ENCODE results near the gene UBE2L5. TPM values are rescaled to one million over a fixed set of nuclear protein-coding genes. Genes with fewer than 3 reads are reported as not detected.
A peak's percentile ranks its signal among the peaks of the same experiment; 100 is the strongest.

UBE2L5 gene
- total RNA-seq, 2 donors from 2014 or later: 1.1 TPM; not detected in 1

- H3K27ac ChIP-seq: peak overlapping the region; percentile 72 to 80
Observed at GRCh38 chr13:30431269-30431940, 9.1 kb downstream of the UBE2L5 start.

DNA sequence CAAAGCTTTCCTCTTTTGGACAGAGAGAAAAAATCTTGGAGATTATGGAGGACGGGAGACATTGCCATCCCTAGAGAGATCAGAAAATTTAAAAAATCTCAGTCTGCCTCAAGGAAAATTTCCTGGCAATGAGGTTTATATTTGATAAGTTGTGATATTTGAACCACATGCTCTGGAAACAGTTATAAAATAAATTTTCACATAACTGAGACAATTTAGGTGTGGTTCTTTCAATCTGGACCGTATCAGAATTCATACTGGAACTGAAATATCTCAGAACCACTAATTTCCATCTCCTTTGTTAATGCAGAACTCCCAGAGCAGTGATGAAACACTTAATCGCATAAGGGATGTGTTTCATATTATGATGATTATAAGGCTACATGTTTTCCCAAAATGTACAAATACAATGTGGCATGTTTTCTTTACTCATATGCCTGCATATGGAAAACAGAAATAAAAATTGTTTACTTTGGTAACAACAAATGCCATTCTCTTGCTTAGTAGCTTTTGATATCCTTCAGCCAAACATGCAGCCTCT is 13.7 kb downstream of the UBE2L5 start:
- no peaks in the 10 kb centered on the region for H3K9me3 ChIP-seq
- no peak overlapping the region for H3K27ac ChIP-seq
- H3K27me3 ChIP-seq (replicated peaks; ENCODE audit: insufficient read depth): no peaks in the 10 kb centered on the region
- no peaks in the 10 kb centered on the region for H3K36me3 ChIP-seq
- DNase-seq (ENCODE audit: low spot score) (no peak), ATAC-seq (ENCODE audit: insufficient number of reproducible peaks, low FRiP score, low read depth) (no peak)
- no peak for TF ChIP-seq CTCF (IDR thresholded peaks at IDR 0.05)
- peaks cover 0 to 9% of the 10 kb centered on the region in 2 donors for H3K4me1 ChIP-seq (ENCODE audit: control insufficient read depth in 1 of 2, low read depth in 2 of 2)
- H3K4me3 ChIP-seq: no peak overlapping the region

More at GRCh38 chr13:30431269-30431940, 9.1 kb downstream of the UBE2L5 start:
- Histone ChIP-seq H3K27me3 (replicated peaks; ENCODE audit: insufficient read depth) (no peaks in the 10 kb centered on the region), H3K9me3 (no peaks in the 10 kb centered on the region), H3K4me1 (ENCODE audit: control insufficient read depth in 1 of 2, low read depth in 2 of 2) (peaks cover 1 to 22% of the 10 kb centered on the region in 2 donors), H3K4me3 (no peak overlapping the region), H3K36me3 (no peaks in the 10 kb centered on the region)
- no peak for DNase-seq (ENCODE audit: low spot score)
- no peak for TF ChIP-seq CTCF (IDR thresholded peaks at IDR 0.05)
- no peak for ATAC-seq (ENCODE audit: insufficient number of reproducible peaks, low FRiP score, low read depth)

DNA sequence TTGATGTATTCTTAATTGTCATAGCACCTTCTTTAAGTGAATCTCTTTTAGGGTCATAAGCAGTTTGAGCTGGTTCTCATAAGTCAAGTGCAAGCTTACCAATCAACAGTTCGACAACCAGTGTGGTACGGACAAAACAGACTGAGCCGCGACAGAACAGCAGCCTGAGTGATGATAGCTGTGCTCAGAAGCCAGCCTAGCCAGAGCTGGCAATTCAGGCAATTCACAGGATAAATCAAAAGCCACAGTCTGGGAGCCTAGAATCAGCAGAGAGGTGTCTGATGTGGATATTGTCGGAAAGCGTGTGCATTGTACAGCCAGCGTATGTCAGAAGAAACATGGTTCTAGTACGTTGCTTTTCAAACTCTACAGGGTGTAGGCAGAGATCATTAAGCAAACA is 14.9 kb downstream of the UBE2L5 start:
- no peak overlapping the region for H3K27ac ChIP-seq
- ATAC-seq (ENCODE audit: insufficient number of reproducible peaks, low FRiP score, low read depth) (no peak), DNase-seq (ENCODE audit: low spot score) (no peak)
- H3K9me3 ChIP-seq: no peaks in the 10 kb centered on the region
- no peaks in the 10 kb centered on the region for H3K4me1 ChIP-seq (ENCODE audit: control insufficient read depth in 1 of 2, low read depth in 2 of 2)
- no peak overlapping the region for H3K4me3 ChIP-seq
- no peaks in the 10 kb centered on the region for H3K27me3 ChIP-seq (replicated peaks; ENCODE audit: insufficient read depth)
- no peaks in the 10 kb centered on the region for H3K36me3 ChIP-seq
- no peak for TF ChIP-seq CTCF (IDR thresholded peaks at IDR 0.05)

GRCh38 chr13:30438286-30438685 is 16.0 kb downstream of the UBE2L5 start:
- DNase-seq (ENCODE audit: low spot score) (no peak), ATAC-seq (ENCODE audit: insufficient number of reproducible peaks, low FRiP score, low read depth) (no peak)
- H3K27me3 ChIP-seq (replicated peaks; ENCODE audit: insufficient read depth): no peaks in the 10 kb centered on the region
- no peak overlapping the region for H3K4me3 ChIP-seq
- no peaks in the 10 kb centered on the region for H3K36me3 ChIP-seq
- H3K4me1 ChIP-seq (ENCODE audit: control insufficient read depth in 1 of 2, low read depth in 2 of 2): no peaks in the 10 kb centered on the region
- no peak for TF ChIP-seq CTCF (IDR thresholded peaks at IDR 0.05)
- no peaks in the 10 kb centered on the region for H3K9me3 ChIP-seq
- H3K27ac ChIP-seq: no peak overlapping the region

DNA sequence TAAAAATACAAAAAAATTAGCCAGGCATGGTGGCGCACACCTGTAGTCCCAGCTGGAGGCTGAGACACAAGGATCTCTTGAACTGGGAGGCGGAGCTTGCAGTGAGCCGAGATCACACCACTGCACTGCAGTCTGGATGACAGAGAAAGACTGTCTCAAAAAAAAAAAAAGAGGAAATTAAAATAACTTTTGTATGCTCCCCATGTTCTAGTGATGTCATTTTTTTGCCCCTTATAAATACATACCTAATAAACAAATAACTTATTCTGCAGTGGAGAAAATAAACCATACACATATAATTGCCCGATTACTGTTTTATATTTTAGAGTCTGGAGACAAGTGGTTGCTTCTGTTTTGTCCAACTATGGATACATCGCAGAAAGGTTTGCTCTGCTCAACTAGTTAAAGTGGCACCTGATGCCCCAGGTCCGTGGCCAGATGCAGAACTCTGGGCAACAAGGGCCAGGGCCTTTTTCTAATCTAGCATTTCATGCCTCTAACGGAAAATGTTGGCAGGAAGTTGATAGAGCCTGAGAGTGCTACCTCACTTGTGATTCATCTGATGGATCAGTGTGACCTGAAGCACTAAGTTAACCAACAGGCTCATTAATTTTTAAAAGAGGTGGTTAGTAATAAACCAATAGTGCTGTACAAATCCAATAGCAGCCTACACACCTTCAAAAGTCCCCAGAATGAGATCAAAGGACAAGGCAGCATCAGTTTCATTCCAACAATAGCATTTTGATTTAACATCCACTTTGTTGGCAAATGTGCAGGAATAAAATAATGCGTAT is 18.8 kb downstream of the UBE2L5 start:
- peaks cover under 1 to 2% of the 10 kb centered on the region in 2 donors for H3K4me1 ChIP-seq (ENCODE audit: control insufficient read depth in 1 of 2, low read depth in 2 of 2)
- no peaks in the 10 kb centered on the region for H3K36me3 ChIP-seq
- no peak for DNase-seq (ENCODE audit: low spot score)
- no peak overlapping the region for H3K4me3 ChIP-seq
- H3K27me3 ChIP-seq (replicated peaks; ENCODE audit: insufficient read depth): no peaks in the 10 kb centered on the region
- ATAC-seq (ENCODE audit: insufficient number of reproducible peaks, low FRiP score, low read depth): no peak
- no peak for TF ChIP-seq CTCF (IDR thresholded peaks at IDR 0.05)
- no peaks in the 10 kb centered on the region for H3K9me3 ChIP-seq
- no peak overlapping the region for H3K27ac ChIP-seq
